Measurements from ENCODE around the gene EOLA1.

Gene EOLA1

GRCh38 chrX:149569770-149570169, 29.0 kb downstream of the EOLA1 start:
- no peak overlapping the region for H2BK12ac ChIP-seq (ENCODE audit: low read length)
- no peaks in the 10 kb centered on the region for H3K9me3 ChIP-seq (replicated peaks in 1 of 2; ENCODE audit: control insufficient read depth in 2 of 2, insufficient read depth in 1 of 2, low read depth in 1 of 2, low read length in 2 of 2)
- no peak overlapping the region for H3K4me3 ChIP-seq (ENCODE audit: low read length in 2 of 2)
- H3K4me1 ChIP-seq (ENCODE audit: control insufficient read depth in 2 of 2, insufficient read depth in 1 of 2, low read depth in 1 of 2, low read length in 2 of 2): peaks cover 0 to 4% of the 10 kb centered on the region in 2 donors
- no peak overlapping the region for H4K91ac ChIP-seq (ENCODE audit: low read depth, low read length, poor library complexity)
- H3K27me3 ChIP-seq (ENCODE audit: control insufficient read depth in 3 of 3, insufficient read depth in 3 of 3, low read depth in 1 of 3, low read length in 3 of 3): no peaks in the 10 kb centered on the region
- no peak overlapping the region for H3K4me2 ChIP-seq (ENCODE audit: insufficient read depth, low read length, poor library complexity, severe bottlenecking)
- H2BK5ac ChIP-seq (ENCODE audit: low read length): no peak overlapping the region
- H4K8ac ChIP-seq (ENCODE audit: low read depth, low read length): no peak overlapping the region
- no peak overlapping the region for H2AFZ ChIP-seq (ENCODE audit: low read length)
- no CpG with 5 or more reads among the region's 2 CpGs for WGBS, 2 donors (ENCODE audit: extremely low coverage in 2 of 2, insufficient read length in 2 of 2, insufficient replicate concordance in 1 of 2)
- H2AK5ac ChIP-seq (ENCODE audit: low read depth, low read length): no peak overlapping the region
- H3K4ac ChIP-seq (ENCODE audit: low read length): no peak overlapping the region
- no peak for DNase-seq (ENCODE audit: low spot score)
- H3K9ac ChIP-seq (ENCODE audit: low read depth, low read length, poor library complexity): no peak overlapping the region
- H3K14ac ChIP-seq (ENCODE audit: low read length): no peak overlapping the region
- H3K23ac ChIP-seq (ENCODE audit: low read depth, low read length, poor library complexity): no peak overlapping the region
- no peaks in the 10 kb centered on the region for H3K36me3 ChIP-seq (replicated peaks in 1 of 2; ENCODE audit: control insufficient read depth in 2 of 2, insufficient read depth in 2 of 2, low read length in 2 of 2)
- H2BK120ac ChIP-seq (ENCODE audit: low read depth, low read length): no peak overlapping the region
- no peak overlapping the region for H3K18ac ChIP-seq (ENCODE audit: low read length)
- no peaks in the 10 kb centered on the region for H3K79me1 ChIP-seq (ENCODE audit: low read depth, low read length)
- no peak overlapping the region for H3K27ac ChIP-seq (replicated peaks; ENCODE audit: low read length)
- H2BK15ac ChIP-seq (ENCODE audit: low read length): no peak overlapping the region

- H3K4me2 ChIP-seq (ENCODE audit: insufficient read depth, low read length, poor library complexity, severe bottlenecking): no peak overlapping the region
- no peak for DNase-seq (ENCODE audit: low spot score)
- WGBS, 2 donors (ENCODE audit: extremely low coverage in 2 of 2, insufficient read length in 2 of 2, insufficient replicate concordance in 1 of 2): no CpG with 5 or more reads among the region's 6 CpGs
- H2BK15ac ChIP-seq (ENCODE audit: low read length): no peak overlapping the region
- no peak overlapping the region for H2BK120ac ChIP-seq (ENCODE audit: low read depth, low read length)
- H2AK5ac ChIP-seq (ENCODE audit: low read depth, low read length): no peak overlapping the region
- H3K23ac ChIP-seq (ENCODE audit: low read depth, low read length, poor library complexity): no peak overlapping the region
- no peak overlapping the region for H3K14ac ChIP-seq (ENCODE audit: low read length)
- H3K9ac ChIP-seq (ENCODE audit: low read depth, low read length, poor library complexity): no peak overlapping the region
- no peak overlapping the region for H3K27ac ChIP-seq (replicated peaks; ENCODE audit: low read length)
- H3K79me1 ChIP-seq (ENCODE audit: low read depth, low read length): no peaks in the 10 kb centered on the region
- no peak overlapping the region for H3K18ac ChIP-seq (ENCODE audit: low read length)
- no peaks in the 10 kb centered on the region for H3K27me3 ChIP-seq (ENCODE audit: control insufficient read depth in 3 of 3, insufficient read depth in 3 of 3, low read depth in 1 of 3, low read length in 3 of 3)
- H3K4me1 ChIP-seq (ENCODE audit: control insufficient read depth in 2 of 2, insufficient read depth in 1 of 2, low read depth in 1 of 2, low read length in 2 of 2): peaks cover 0 to 4% of the 10 kb centered on the region in 2 donors
- H4K8ac ChIP-seq (ENCODE audit: low read depth, low read length): no peak overlapping the region
- H3K4ac ChIP-seq (ENCODE audit: low read length): no peak overlapping the region
- no peak overlapping the region for H2BK5ac ChIP-seq (ENCODE audit: low read length)
- H3K36me3 ChIP-seq (replicated peaks in 1 of 2; ENCODE audit: control insufficient read depth in 2 of 2, insufficient read depth in 2 of 2, low read length in 2 of 2): no peaks in the 10 kb centered on the region
- H2AFZ ChIP-seq (ENCODE audit: low read length): no peak overlapping the region
- no peak overlapping the region for H3K4me3 ChIP-seq (ENCODE audit: low read length in 2 of 2)
- no peak overlapping the region for H4K91ac ChIP-seq (ENCODE audit: low read depth, low read length, poor library complexity)
- H2BK12ac ChIP-seq (ENCODE audit: low read length): no peak overlapping the region
- H3K9me3 ChIP-seq (replicated peaks in 1 of 2; ENCODE audit: control insufficient read depth in 2 of 2, insufficient read depth in 1 of 2, low read depth in 1 of 2, low read length in 2 of 2): no peaks in the 10 kb centered on the region
Measured at GRCh38 chrX:149570668-149571067, 29.9 kb downstream of the EOLA1 start.

GRCh38 chrX:149571770-149572169, 31.0 kb downstream of the EOLA1 start:
- Histone ChIP-seq H3K27ac (replicated peaks; ENCODE audit: low read length) (no peak overlapping the region), H3K18ac (ENCODE audit: low read length) (no peak overlapping the region), H2BK12ac (ENCODE audit: low read length) (no peak overlapping the region), H2AFZ (ENCODE audit: low read length) (peak overlapping the region; percentile 23), H3K9ac (ENCODE audit: low read depth, low read length, poor library complexity) (no peak overlapping the region), H4K8ac (ENCODE audit: low read depth, low read length) (no peak overlapping the region), H2BK5ac (ENCODE audit: low read length) (no peak overlapping the region), H3K9me3 (replicated peaks in 1 of 2; ENCODE audit: control insufficient read depth in 2 of 2, insufficient read depth in 1 of 2, low read depth in 1 of 2, low read length in 2 of 2) (no peaks in the 10 kb centered on the region), H4K91ac (ENCODE audit: low read depth, low read length, poor library complexity) (no peak overlapping the region), H2BK120ac (ENCODE audit: low read depth, low read length) (no peak overlapping the region), H2BK15ac (ENCODE audit: low read length) (no peak overlapping the region), H3K4ac (ENCODE audit: low read length) (no peak overlapping the region), H2AK5ac (ENCODE audit: low read depth, low read length) (no peak overlapping the region), H3K4me1 (ENCODE audit: control insufficient read depth in 2 of 2, insufficient read depth in 1 of 2, low read depth in 1 of 2, low read length in 2 of 2) (peaks cover 0 to 4% of the 10 kb centered on the region in 2 donors), H3K23ac (ENCODE audit: low read depth, low read length, poor library complexity) (no peak overlapping the region), H3K14ac (ENCODE audit: low read length) (no peak overlapping the region), H3K79me1 (ENCODE audit: low read depth, low read length) (no peaks in the 10 kb centered on the region), H3K27me3 (ENCODE audit: control insufficient read depth in 3 of 3, insufficient read depth in 3 of 3, low read depth in 1 of 3, low read length in 3 of 3) (no peaks in the 10 kb centered on the region), H3K4me2 (ENCODE audit: insufficient read depth, low read length, poor library complexity, severe bottlenecking) (no peak overlapping the region), H3K36me3 (replicated peaks in 1 of 2; ENCODE audit: control insufficient read depth in 2 of 2, insufficient read depth in 2 of 2, low read length in 2 of 2) (no peaks in the 10 kb centered on the region), H3K4me3 (ENCODE audit: low read length in 2 of 2) (no peak overlapping the region)
- WGBS, 2 donors (ENCODE audit: extremely low coverage in 2 of 2, insufficient read length in 2 of 2, insufficient replicate concordance in 1 of 2): no CpG with 5 or more reads among the region's 7 CpGs
- no peak for DNase-seq (ENCODE audit: low spot score)

- Histone ChIP-seq H3K4me2 (ENCODE audit: insufficient read depth, low read length, poor library complexity, severe bottlenecking) (no peak overlapping the region), H4K91ac (ENCODE audit: low read depth, low read length, poor library complexity) (no peak overlapping the region), H3K9ac (ENCODE audit: low read depth, low read length, poor library complexity) (no peak overlapping the region), H4K8ac (ENCODE audit: low read depth, low read length) (no peak overlapping the region), H3K18ac (ENCODE audit: low read length) (no peak overlapping the region), H2AK5ac (ENCODE audit: low read depth, low read length) (no peak overlapping the region), H3K14ac (ENCODE audit: low read length) (no peak overlapping the region), H2BK12ac (ENCODE audit: low read length) (no peak overlapping the region), H3K79me1 (ENCODE audit: low read depth, low read length) (no peaks in the 10 kb centered on the region), H3K27me3 (ENCODE audit: control insufficient read depth in 3 of 3, insufficient read depth in 3 of 3, low read depth in 1 of 3, low read length in 3 of 3) (no peaks in the 10 kb centered on the region), H2BK15ac (ENCODE audit: low read length) (no peak overlapping the region), H3K4me1 (ENCODE audit: control insufficient read depth in 2 of 2, insufficient read depth in 1 of 2, low read depth in 1 of 2, low read length in 2 of 2) (peaks cover 0 to 4% of the 10 kb centered on the region in 2 donors), H2BK5ac (ENCODE audit: low read length) (no peak overlapping the region), H3K36me3 (replicated peaks in 1 of 2; ENCODE audit: control insufficient read depth in 2 of 2, insufficient read depth in 2 of 2, low read length in 2 of 2) (no peaks in the 10 kb centered on the region), H3K23ac (ENCODE audit: low read depth, low read length, poor library complexity) (no peak overlapping the region), H3K27ac (replicated peaks; ENCODE audit: low read length) (no peak overlapping the region), H2BK120ac (ENCODE audit: low read depth, low read length) (no peak overlapping the region), H3K9me3 (replicated peaks in 1 of 2; ENCODE audit: control insufficient read depth in 2 of 2, insufficient read depth in 1 of 2, low read depth in 1 of 2, low read length in 2 of 2) (no peaks in the 10 kb centered on the region), H3K4me3 (ENCODE audit: low read length in 2 of 2) (no peak overlapping the region), H2AFZ (ENCODE audit: low read length) (peak overlapping the region; percentile 35), H3K4ac (ENCODE audit: low read length) (no peak overlapping the region)
- WGBS, 2 donors (ENCODE audit: extremely low coverage in 2 of 2, insufficient read length in 2 of 2, insufficient replicate concordance in 1 of 2): no CpG with 5 or more reads among the region's 1 CpG
- no peak for DNase-seq (ENCODE audit: low spot score)
Measured at GRCh38 chrX:149572743-149573142, 31.9 kb downstream of the EOLA1 start.
